Breast epithelium (tissue), 4 donors: ENCODE results near the gene CNNM4. TPM values are rescaled to one million over a fixed set of nuclear protein-coding genes. Genes with fewer than 3 reads are reported as not detected.

Source experiments
- DNase-seq, 2 donors: peaks; one replicate each; pipeline ENCODE4 v3.0.0-alpha.2; 2019; ENCODE audit warnings: low spot score in 2 of 2
- H3K27ac ChIP-seq, 2 donors: fragments of 200-600 bp; sonication (generic) in 1 of 2; one replicate each; pipeline ENCODE4 v1.5.1; 2016 to 2019; ENCODE audit warnings: mild to moderate bottlenecking in 1 of 2
- H3K27me3 ChIP-seq, 2 donors: fragments of 200-600 bp; sonication (generic) in 1 of 2; one replicate each; pipeline versions ENCODE4 v1.5.1 to v1.6.0; 2017 to 2019; ENCODE audit warnings: control low read depth in 1 of 2, mild to moderate bottlenecking in 1 of 2
- H3K36me3 ChIP-seq: fragments of 200-600 bp; one replicate; pipeline ENCODE4 v1.5.1; 2019
- H3K4me1 ChIP-seq, 2 donors: fragments of 200-600 bp; sonication (generic); one replicate each; pipeline ENCODE4 v1.5.1; 2016 to 2019; ENCODE audit warnings: control low read depth in 1 of 2
- H3K4me3 ChIP-seq, 3 donors: fragments of 200-600 bp; sonication (generic); 1 replicate in 2 of 3; 2 replicates in 1 of 3; pipeline ENCODE4 v1.5.1; 2016 to 2019; ENCODE audit warnings: mild to moderate bottlenecking in 3 of 3, moderate library complexity in 2 of 3
- H3K9me3 ChIP-seq, 2 donors: fragments of 200-600 bp; sonication (generic) in 1 of 2; one replicate each; pipeline ENCODE4 v1.5.1; 2016 to 2019; ENCODE audit warnings: control low read depth in 1 of 2
- POLR2A ChIP-seq: fragments of 450-650 bp; IDR thresholded peaks from one replicate; pipeline ENCODE4 v1.6.1; 2016; ENCODE audit warnings: antibody characterized with exemption, mild to moderate bottlenecking, moderate library complexity
- POLR2AphosphoS5 ChIP-seq, 3 donors: sonication (generic); formaldehyde crosslinking; IDR thresholded peaks; one replicate each; pipeline ENCODE4 v1.6.1; 2017; ENCODE audit warnings: antibody characterized with exemption in 3 of 3
- intact Hi-C: fragments of 100-400 bp; cut with DNase I; formaldehyde crosslinking; loops from one replicate; pipeline ENCODE4 v1.15.1; 2023; ENCODE audit warnings: low total_unique reads
- total RNA-seq, 3 donors: library from RNA; depleted of rRNA; stranded (reverse); fragments of >200 nt; gene quantifications; one replicate each; pipeline ENCODE4 v1.1.0, GENCODE V29; 2016
- TF ChIP-seq, protein P1 (sequence below), 3 donors: fragments of 450-650 bp; IDR thresholded peaks; one replicate each; pipeline ENCODE4 v1.5.1; 2016 to 2017; ENCODE audit warnings: antibody characterized with exemption in 3 of 3, mild to moderate bottlenecking in 3 of 3, moderate library complexity in 3 of 3

CNNM4 gene
- total RNA-seq, 3 donors from 2014 or later = 2.7 to 12.1 (median 9.5) TPM

DNA sequence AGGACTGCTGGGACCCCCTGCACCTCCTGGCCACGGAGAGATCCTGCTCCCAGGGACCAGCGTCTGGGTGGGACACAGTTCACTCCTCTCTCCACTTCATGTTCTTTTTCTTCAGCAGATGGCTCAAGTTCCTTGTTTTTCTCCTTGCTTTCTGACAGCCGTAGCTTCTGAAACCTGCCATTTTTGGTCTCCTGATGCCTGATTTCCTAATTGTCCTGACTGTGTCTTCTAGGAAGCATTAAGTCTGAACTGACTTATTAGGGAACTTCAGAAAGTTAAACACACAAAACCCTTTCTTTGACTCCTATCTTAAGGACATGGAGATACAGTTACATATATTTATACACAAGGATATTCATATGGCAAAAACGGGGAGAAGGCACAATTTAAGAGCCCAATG, 22.7 kb downstream of the CNNM4 start:
- H3K4me1 ChIP-seq = no peaks in the 10 kb centered on the region
- no peak for DNase-seq
- intact Hi-C loops = no loop called here
- TF ChIP-seq POLR2A (no peak), POLR2AphosphoS5 (IDR thresholded peaks at IDR 0.05) (no peak)
- TF ChIP-seq, protein P1, sequence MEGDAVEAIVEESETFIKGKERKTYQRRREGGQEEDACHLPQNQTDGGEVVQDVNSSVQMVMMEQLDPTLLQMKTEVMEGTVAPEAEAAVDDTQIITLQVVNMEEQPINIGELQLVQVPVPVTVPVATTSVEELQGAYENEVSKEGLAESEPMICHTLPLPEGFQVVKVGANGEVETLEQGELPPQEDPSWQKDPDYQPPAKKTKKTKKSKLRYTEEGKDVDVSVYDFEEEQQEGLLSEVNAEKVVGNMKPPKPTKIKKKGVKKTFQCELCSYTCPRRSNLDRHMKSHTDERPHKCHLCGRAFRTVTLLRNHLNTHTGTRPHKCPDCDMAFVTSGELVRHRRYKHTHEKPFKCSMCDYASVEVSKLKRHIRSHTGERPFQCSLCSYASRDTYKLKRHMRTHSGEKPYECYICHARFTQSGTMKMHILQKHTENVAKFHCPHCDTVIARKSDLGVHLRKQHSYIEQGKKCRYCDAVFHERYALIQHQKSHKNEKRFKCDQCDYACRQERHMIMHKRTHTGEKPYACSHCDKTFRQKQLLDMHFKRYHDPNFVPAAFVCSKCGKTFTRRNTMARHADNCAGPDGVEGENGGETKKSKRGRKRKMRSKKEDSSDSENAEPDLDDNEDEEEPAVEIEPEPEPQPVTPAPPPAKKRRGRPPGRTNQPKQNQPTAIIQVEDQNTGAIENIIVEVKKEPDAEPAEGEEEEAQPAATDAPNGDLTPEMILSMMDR (IDR thresholded peaks at IDR 0.05) = no peak
- no peaks in the 10 kb centered on the region for H3K27me3 ChIP-seq
- no peak overlapping the region for H3K27ac ChIP-seq
- no peak overlapping the region for H3K4me3 ChIP-seq
- H3K9me3 ChIP-seq = no peaks in the 10 kb centered on the region
- no peaks in the 10 kb centered on the region for H3K36me3 ChIP-seq

DNA sequence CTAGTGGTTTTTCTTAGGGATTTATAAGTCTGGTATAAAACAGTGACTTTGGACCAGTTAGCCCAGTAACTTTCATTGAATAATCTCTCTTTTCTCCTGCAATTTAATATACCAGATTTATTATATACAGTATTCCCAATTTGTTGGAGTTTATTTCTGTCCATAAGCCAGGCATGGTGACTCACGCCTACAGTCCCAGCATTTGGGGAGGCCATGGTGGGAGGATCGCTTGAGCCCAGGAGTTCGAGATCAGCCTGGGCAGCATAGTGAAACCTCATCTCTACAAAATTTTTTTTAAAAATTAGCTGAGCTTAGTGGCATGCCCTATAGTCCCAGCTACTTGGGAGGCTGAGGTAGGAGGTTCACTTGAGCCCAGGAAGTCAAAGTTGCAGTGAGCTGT, 26.7 kb downstream of the CNNM4 start:
- Histone ChIP-seq H3K27me3 (no peaks in the 10 kb centered on the region), H3K36me3 (no peaks in the 10 kb centered on the region), H3K4me1 (no peaks in the 10 kb centered on the region), H3K27ac (peak overlapping the region in 1 of 2 donors; percentile 66), H3K9me3 (no peaks in the 10 kb centered on the region), H3K4me3 (no peak overlapping the region)
- intact Hi-C loops = no loop called here
- TF ChIP-seq POLR2AphosphoS5 (IDR thresholded peaks at IDR 0.05) = no peak
- TF ChIP-seq, protein P1 (IDR thresholded peaks at IDR 0.05) = no peak
- no peak for TF ChIP-seq POLR2A
- DNase-seq = no peak

DNA sequence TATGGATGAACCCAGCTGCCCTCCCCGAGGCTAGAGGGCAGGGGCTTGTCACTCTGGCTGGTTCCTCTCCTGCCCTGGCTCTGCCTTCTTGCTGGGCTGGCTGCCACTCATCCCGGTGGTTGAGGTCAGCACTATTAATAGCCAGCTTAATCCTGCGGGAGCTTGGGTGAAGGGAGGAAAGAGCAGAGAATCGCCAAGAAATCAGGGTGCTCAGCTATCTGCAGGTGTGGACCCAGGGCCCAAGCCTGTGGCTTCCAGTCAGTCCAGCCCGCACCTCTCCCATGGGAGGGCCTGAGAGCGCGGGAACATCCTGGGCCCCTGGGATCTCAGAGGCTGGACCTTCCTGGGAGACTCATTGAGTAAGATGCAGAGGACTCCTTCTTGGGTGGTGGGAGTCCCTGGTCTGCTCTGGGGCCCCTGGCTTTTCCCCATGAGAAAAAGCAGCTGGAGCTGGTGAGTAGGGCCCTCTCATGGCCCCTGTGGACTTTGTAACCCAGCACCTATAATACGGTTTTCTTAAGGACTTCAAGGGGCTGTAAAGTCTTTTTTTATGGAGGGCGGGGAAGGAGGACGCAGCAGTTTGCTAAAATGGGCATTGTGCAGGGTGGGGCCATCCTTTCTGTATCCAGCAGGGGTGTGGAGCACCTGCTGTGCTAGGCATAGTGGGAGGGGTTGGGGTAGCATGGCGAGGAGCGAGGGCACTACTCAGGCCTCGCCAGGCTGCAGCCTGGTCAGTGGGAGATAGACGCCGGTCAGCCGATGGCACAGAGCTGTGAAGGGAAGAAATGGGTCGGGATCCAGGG, 27.9 kb downstream of the CNNM4 start:
- no peaks in the 10 kb centered on the region for H3K4me1 ChIP-seq
- DNase-seq = peak in 1 of 2 donors; percentile 57
- no peaks in the 10 kb centered on the region for H3K36me3 ChIP-seq
- TF ChIP-seq, protein P1 (IDR thresholded peaks at IDR 0.05) = no peak
- TF ChIP-seq POLR2AphosphoS5 (IDR thresholded peaks at IDR 0.05) = no peak
- TF ChIP-seq POLR2A = no peak
- H3K27me3 ChIP-seq = no peaks in the 10 kb centered on the region
- intact Hi-C loops = no loop called here
- no peaks in the 10 kb centered on the region for H3K9me3 ChIP-seq
- peak overlapping the region in 1 of 2 donors; percentile 66 for H3K27ac ChIP-seq
- no peak overlapping the region for H3K4me3 ChIP-seq

DNA sequence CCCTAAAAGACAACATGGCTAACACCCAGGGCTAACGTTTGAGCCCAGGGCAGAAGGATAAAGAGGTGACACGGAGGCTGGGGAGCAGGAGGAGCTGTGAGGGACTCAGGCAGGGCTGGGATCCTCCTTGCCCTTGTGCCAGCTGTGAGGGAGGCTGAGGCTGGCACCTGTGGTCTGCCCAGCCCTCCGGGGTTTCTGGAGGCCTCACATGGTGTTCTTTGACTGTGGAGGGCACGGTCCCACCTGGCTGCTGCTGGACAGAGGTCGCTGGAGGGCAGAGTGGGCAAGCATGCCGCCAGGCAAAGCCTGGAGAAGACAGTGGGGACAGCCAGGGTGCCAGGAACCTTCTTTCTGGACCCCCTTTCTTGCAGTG, 28.5 kb downstream of the CNNM4 start:
- H3K4me3 ChIP-seq = no peak overlapping the region
- no peaks in the 10 kb centered on the region for H3K4me1 ChIP-seq
- no peaks in the 10 kb centered on the region for H3K36me3 ChIP-seq
- no peak for DNase-seq
- no peaks in the 10 kb centered on the region for H3K27me3 ChIP-seq
- peak overlapping the region in 1 of 2 donors; percentile 66 for H3K27ac ChIP-seq
- TF ChIP-seq, protein P1 (IDR thresholded peaks at IDR 0.05) = no peak
- TF ChIP-seq POLR2AphosphoS5 (IDR thresholded peaks at IDR 0.05) (no peak), POLR2A (no peak)
- H3K9me3 ChIP-seq = no peaks in the 10 kb centered on the region
- intact Hi-C loops = no loop called here
